ENCODE results near the gene PAH. TPM values are rescaled to one million over a fixed set of nuclear protein-coding genes. Genes with fewer than 3 reads are reported as not detected.

The PAH gene
- total RNA-seq, 1 donor from 2014 or later = not detected

DNA sequence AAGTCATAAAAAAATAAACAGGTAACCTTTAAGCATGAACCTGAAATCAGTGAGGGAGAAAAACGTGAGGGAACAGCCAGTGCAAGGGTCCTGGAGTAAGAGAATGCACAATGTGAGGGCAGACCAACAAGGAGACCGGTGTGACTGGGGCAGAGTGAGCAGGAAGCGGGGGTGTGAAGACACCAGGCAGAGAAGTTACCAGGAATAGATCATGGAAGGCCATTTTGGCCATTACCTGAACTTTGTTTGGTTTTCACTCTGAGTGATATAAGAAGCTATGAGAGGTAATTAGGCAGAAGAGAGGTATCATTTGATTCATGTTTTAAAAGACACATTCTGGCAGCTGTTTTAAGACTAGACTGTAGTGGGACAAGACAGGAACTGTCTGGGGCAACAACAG, 15.0 kb downstream of the PAH start:
- intact Hi-C loops (cut with micrococcal nuclease) = no loop called here

DNA sequence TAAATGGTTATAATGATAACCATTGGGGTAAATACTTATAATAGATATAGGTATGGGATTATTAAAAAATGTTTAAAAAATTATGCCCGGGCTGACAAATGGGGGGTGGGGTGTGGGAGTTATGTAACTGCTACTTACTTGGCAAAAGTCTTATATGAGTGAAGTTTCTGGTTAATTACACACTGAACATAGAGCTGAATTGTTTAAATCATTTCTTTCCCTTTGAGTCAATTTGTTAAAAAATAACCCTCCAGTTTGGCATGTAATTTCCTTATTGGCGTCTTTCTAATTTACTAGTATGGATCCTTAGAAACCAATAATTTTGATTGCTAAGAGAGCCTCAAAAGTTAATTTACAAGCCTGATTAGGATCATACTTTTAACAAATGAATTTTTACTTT, 16.7 kb downstream of the PAH start:
- intact Hi-C loops (cut with micrococcal nuclease) = no loop called here

DNA sequence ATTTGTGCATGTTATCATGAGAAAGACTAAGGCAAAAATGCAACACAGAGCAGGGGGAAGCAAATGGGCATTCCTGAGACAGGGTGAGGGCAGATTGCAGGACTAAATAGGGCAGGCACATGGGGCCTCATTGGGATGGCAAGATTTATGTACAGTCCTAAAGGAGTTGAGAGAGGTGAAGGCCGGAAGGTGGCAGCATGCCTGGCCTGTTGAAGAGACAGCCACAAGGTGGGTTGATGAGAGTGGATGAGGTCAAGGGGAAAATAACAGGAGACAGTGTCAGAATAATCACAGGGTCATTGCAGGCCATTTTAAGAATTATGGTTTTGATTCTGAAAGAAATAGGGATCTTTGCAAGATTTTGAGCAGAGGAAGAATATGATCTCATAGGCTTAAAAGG, 21.0 kb downstream of the PAH start:
- intact Hi-C loops (cut with micrococcal nuclease) = no loop called here

DNA sequence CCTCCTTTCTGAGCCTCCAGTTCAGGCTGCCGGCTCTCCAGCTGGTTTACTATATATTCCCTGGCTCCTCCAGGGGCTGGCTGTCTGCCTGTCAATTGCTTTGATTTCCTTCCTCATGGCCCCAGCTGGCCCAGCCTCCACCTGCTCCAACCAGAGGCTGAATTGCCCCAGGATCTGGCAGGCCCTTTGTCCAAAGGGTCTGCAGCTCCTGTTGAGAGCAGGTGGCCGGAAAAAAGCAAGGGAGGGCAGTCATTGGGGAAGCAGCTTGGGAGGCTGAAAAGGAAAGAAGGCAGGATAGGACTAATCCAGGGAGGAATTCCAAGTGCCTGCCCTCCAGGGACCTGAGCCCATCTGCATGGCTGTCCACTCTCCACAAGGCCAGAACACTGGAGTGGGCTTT, 25.3 kb downstream of the PAH start:
- intact Hi-C loops (cut with micrococcal nuclease) = no loop called here

DNA sequence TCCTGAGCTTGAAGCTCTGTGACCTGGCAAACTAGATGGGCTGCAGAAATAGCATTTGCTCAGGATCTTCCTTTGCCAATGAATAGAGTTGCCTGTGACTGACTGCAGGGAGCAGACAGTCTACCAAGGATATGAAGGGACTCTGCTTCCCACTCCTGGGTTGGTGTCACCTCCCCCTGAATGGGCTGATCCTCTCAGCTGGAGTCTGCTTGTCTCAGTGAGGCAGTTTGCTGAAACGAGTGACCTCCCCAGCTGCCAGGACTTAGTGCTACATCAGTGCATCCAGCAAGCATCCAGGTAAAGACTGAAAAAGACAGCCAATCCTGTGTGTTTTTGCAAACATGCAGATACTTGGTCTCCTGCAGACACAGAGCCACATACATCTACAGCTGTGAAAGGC, 28.5 kb downstream of the PAH start:
- intact Hi-C loops (cut with micrococcal nuclease) = loop anchor here (10.0 kb wide), 1 partner anchor 746 kb away; no protein-coding TSS in a partner anchor

DNA sequence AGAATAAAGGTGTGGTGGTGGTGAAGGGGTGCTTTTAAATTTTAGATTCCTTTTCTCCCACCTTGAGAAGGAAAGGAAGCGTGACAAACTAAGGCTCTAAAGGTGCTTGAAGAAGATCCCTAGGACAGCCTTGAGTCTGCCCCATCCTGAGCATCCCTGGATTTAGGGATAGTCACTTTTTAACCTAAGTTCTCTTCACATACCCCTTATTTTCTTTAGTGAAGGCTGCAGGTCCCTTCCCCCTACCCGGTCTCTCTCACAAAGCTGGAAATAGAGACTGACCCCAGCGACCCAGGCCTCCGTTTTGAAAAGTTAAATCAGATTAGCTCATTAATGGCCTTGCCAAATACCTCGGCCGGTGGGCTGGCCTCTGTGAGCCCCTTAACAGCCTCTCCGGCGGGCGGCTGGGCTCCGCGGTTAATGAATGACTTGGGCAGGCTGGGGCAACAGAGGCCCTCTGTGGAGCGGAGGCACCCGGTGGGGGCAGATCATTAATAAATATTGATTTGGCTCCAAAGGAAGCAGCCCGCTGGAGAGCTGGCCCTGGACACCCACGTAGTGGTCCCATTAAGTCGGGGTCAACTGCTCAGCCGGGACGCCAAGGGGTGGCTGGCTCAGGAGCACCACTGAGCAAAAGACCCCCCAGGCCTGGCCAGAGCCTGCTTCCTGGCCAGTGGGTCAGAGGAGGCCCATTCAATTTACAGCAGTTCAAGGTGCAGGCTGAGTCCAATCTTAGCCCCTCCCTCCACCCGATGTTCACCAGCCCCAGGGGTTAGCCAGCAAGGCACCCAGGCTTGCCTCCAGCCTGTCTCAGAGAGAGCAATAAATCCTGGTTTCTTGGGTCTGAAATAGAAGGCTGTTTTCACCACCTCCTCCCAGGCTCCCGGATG, 31.8 kb downstream of the PAH start:
- intact Hi-C loops (cut with micrococcal nuclease) = loop anchor here (10.0 kb wide), 1 partner anchor 750 kb away; no protein-coding TSS in a partner anchor

DNA sequence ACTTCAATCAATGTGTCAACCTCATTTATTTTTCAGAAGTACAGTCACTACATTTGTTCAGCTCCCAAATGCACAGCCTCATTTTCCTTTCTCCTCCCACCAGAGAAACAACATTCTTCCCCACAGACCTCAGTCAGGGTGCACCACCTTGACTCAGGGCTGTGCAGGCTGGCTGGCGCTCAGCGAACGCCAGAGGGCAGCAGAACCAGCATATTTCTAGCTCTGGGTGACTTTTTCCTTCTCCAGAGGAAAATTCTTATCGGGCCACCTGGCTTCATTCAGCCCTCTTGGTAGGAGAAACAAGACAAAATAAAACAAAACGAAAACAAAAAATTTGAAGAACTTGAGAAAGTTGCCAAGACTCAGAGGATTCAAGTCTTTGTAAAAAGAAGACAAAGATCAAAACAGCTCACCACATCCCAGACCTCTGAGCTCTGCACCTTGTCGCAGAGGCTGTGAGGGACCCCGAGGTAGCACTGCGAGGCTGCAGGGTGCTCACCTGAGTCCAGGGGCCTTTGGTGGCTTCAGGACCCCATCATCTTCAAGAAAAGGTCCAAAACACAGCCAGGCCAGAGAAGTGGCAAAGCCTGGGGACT, 33.7 kb downstream of the PAH start:
- intact Hi-C loops (cut with micrococcal nuclease) = loop anchor here (1.0 to 10.0 kb wide), 2 partner anchors 665 to 751 kb away; no protein-coding TSS in a partner anchor

DNA sequence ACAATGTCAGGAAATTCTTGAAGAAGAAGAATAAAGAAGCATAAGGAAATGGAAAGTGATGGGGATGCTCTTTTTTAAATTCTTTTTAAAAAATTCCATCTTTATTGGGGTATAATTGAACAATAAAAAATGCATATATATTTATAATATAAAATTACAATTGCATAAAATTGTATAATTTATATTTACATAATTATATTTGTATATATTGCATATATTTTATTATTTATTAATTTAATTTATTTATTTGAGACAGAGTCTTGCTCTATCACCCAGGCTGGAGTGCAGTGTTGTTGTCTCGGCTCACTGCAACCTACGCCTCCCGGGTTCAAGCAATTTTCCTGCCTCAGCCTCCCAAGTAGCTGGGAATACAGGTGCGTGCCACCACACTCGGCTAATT, 36.3 kb downstream of the PAH start:
- intact Hi-C loops (cut with micrococcal nuclease) = loop anchor here (10.0 kb wide), 1 partner anchor 754 kb away; no protein-coding TSS in a partner anchor

DNA sequence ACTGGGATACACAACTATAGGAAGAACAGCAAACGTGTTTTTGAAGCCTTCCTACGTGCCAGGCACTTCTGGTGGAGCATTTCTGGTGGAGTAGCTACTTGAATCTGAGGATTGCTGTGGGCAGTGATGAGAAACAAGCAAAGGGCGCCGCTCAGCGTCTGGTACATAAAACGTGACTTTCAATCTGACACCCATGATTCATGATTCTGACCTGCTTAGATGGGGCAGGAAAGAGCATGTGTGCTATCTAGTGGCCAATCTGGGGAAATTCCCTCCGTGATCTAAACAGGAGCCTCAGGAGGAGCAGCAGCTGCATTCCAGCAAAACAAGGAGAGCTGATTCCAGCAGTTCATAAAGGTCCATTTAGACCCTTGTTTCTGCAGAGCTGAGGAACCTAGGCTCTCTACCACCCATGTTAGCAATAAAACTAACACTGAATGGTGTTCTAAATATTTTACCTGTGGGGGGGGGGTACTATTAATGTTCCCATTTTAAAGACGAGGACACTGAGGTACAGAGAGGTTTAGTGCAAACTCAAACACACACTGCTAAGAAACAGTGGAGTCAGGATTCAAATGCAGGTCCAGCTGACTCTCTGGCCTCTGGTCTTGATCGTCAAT, 37.8 kb downstream of the PAH start:
- intact Hi-C loops (cut with micrococcal nuclease) = loop anchor here (2.0 kb wide), 1 partner anchor 962 kb away; no protein-coding TSS in a partner anchor

DNA sequence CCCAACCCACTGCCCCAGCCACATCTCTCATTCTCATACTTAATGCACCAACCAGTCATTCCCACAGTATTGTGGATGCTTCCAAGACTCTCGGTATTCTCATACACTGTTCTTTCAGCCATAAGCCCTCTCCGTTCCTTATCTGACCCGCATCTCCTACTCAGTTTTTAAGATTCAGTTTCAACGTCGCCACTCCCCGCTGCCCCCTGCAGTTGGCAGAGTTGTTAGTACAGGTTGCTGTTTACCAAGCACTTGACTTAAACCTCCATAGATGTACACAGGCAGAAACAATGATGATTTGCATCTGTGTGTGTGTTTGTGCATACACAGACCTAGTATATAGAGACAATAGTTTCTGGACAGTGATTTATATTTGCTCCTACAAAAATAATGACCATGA, 40.2 kb downstream of the PAH start:
- intact Hi-C loops (cut with micrococcal nuclease) = no loop called here

DNA sequence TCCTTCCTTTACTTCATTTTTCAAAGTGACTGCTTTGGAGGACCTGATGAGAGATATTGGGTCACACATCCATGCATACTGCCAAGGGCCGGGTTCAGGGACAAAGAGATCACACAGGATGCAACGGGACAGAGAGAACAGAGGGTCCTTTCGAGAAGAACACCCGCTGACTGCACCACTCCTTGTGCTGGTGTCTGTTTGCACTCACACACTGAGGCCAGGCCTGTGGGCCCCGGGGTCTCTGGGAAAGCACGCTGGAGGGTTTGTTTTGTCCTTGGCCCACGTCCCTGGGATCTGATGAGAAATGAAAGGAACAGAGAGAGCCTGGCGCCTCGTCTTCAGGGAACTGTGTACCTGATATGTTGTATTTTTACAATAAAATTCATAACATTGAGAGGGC, 42.2 kb downstream of the PAH start:
- intact Hi-C loops (cut with micrococcal nuclease) = no loop called here

DNA sequence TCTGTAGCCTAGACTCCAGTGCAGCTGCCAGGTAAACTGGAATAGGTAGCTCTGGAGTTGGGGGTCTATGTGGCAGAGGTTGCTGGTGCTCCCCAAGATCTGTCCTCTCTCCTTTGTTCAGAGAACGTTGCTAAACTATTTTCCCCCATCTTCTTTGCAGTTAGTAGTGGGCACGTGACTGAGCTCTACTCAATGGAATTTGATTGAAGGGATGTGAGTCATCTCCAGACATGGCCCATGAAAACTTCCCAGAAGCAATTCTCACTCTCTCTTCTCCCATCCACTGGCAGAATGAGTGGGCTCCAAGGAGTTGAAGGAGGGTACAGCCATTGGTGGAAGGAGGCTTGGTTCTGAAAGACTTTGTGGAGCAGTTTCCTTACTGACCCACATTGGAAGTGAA, 44.0 kb downstream of the PAH start:
- intact Hi-C loops (cut with micrococcal nuclease) = no loop called here

DNA sequence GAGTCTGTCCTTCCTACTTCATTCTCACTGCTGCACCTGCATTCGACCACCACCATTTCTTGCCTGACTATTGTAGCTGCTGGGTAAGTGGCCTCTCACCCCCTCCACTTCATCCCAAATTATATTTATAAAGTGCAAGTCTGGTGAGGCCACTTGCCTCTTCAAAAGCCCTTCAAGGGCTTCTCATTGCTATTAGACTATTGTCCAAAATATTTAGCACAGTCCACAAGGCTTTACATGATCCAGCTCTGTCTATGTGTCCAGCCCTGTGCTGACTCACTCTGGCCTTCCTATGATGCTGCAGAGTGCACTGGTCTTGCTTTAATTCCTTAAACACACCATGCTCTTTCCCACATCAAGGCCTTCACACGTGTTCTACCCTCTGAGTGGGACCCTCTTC, 46.0 kb downstream of the PAH start:
- intact Hi-C loops (cut with micrococcal nuclease) = no loop called here

DNA sequence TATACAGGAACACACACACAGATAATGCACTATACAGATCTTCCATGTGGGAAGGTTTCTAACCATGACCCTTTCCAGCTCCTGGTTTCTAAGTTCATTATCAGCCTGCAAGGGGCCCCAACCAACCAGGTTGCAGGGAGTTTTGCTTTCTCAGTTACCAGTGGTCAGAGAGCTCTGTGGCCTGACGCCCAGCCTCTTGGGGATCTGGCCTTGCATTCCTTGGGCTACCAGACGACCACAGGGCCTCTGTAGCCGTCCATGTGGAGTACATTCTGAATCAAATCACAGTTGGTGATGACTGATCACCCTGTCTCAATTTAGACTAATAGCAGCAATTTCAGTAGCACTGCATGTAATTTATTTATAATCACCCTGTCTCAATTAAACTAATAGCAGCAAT, 47.5 kb downstream of the PAH start:
- intact Hi-C loops (cut with micrococcal nuclease) = no loop called here

DNA sequence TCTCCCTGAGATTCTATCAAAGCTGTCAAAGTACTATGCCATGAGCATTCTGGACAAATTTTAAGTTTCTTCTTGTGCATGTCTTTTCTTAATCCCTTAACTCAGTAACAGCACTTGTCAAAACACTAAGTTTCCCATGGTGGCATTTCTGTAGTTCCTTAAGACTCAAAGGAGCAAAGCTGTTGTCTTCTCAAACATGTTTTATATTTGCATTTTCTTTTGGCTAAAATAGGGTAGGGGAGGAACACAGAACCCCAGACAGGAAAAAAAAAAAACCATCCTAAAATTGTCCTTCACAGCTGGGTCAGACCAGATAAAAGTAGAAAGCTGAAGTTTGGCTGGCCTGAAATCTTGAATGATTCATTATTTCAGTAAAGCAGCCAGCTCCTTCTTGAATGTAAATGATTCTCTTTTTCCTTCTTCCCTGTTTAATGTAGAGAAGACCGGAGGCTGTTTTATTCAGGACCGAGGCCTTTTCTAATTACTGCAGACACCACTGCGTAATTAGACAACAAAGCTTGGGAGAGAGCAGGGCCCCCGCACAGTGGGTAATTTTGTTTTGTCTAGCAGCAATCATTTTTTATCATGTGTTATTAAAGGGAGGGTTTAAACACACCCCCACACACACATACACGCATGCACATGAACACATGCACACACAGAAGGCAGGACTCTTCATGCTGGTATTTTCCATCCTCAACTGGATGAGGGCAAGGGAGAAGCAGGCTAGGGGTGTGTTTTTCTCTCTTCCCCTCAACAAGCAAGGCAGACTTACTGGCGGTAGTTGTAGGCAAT, 51.0 kb downstream of the PAH start:
- intact Hi-C loops (cut with micrococcal nuclease) = no loop called here

DNA sequence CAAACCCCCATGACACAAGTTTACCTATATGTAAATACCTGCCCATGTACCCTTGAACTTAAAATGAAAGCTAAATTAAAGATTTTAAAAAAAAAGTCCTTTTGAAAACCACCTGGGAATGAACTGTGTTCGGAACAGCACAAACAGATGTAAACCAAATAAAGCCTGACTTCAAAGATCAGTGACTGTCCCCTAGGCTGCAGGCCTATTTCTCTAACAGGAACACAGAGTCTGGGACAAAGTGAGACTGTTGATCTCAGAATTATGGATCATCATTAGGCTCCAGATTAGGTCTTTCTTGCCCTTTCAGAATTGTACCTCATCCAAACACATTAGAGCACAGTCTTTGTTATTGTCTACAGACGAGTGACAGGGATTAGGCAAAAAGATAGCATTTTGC, 54.6 kb downstream of the PAH start:
- intact Hi-C loops (cut with micrococcal nuclease) = no loop called here

DNA sequence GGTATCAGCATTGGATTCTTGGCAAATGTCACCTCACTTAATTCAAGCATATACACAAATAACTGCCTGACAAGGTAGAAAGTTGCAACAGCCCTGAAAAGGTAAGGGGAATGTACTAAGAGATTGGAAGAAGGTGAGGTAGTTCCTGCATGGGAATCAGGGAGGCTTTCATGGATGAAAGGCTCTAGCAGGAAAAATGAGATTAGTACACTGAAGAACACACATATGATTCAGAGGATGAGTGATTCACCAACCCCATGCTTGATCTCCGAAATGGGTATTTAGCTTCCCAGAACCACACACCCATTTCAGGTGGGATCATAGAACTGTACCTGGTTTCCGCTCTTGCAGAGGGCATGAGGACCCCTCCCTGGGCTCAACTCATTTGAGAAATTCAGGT, 65.8 kb downstream of the PAH start:
- intact Hi-C loops (cut with micrococcal nuclease) = no loop called here

DNA sequence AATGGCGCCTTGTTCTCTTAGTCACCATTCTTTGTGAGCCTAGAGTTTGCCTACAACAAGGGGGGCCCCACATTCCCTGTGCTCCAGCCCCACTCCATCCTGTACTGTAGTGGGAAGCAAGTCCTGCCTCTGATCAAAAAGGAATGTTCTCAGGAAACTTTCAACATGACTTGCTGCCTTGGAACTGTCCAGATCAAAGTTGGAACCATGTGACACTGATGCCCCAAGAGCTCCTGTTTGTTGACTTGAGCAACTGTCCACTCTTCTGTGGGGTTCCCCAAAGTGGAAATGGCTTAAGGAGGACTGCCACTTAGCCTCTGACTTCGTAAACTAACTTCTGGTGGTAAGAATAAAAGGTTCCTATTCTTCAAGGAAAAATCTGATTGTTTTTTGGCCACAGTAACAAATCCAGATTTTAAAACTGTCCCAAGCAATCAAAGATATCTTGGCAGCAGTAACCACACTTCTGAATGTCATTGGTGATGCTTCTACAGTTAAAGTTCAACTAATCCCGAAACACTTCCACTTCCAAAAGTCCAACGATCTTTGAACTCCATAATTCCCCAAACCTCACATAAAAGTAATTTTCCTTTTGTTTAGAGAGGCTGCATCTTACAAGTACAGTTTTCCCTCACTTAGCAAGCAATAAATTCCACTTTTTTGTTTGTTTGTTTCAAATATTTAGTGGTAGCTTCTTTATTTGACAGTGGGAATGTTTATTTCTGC, 67.2 kb downstream of the PAH start:
- intact Hi-C loops (cut with micrococcal nuclease) = no loop called here

DNA sequence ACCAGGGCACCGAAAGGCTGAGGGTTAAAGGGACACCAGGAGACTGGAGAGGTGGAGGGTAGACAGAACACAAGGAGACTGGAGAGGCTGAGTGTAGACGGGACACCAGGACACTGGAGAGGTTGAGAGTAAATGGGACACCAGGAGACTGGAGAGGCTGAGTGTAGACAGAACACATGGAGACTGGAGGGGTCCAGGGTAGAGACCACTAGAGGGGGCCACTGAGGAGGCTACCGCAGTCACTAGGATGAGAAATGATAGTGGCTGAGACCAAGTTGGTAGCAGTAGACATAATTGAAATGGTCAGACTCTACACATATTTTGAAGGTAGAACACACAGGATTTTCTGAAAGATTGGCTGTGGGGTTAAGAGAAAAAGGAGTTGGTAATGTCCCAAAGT, 68.2 kb downstream of the PAH start:
- intact Hi-C loops (cut with micrococcal nuclease) = no loop called here

DNA sequence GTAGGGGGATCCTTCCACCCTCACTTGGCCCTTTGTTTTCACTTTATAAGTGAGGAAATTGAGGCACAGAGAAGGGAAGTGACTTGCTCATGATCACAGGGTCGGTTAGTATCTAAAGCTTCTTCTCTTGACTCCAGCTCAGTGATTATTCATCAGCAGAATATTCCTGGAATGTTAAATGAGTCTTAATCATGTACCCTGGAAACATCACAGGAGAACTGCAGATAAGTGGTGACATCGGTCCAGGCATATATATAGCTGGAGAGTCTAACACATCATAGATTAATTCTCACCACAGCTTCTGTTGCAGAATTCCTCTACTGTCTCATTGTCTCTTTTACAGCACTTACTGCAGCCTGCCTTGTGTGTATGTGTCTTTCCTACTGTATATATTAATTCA, 69.9 kb downstream of the PAH start:
- intact Hi-C loops (cut with micrococcal nuclease) = no loop called here
